ENCODE results near the gene CCR1. TPM values are rescaled to one million over a fixed set of nuclear protein-coding genes. Genes with fewer than 3 reads are reported as not detected.

Gene CCR1
- total and polyA plus RNA-seq, 2 of the 4 experiments (the other 2 are of a cell fraction), result not detected

GRCh38 chr3:46236294-46237054, 28.4 kb upstream of the CCR1 start:
- no peaks in the 10 kb centered on the region for H3K79me1 ChIP-seq (ENCODE audit: low read depth in 1 of 2, low read length in 2 of 2)
- CTCF ChIA-PET, result no interaction called here
- H4K20me1 ChIP-seq (ENCODE audit: insufficient read depth, low read length), result no peaks in the 10 kb centered on the region
- POLR2A ChIA-PET (ENCODE audit: unreplicated experiment), result no interaction called here
- no peak overlapping the region for H4K91ac ChIP-seq (ENCODE audit: insufficient read depth, low read depth, low read length)
- no peak overlapping the region for H3K4ac ChIP-seq (ENCODE audit: low read depth, low read length)
- no peak overlapping the region for H4K5ac ChIP-seq (ENCODE audit: low read depth, low read length)
- H3K9me1 ChIP-seq (ENCODE audit: insufficient read depth, low read length), result no peaks in the 10 kb centered on the region
- no peak overlapping the region for H3K4me3 ChIP-seq (ENCODE audit: insufficient read depth, low read depth, low read length)
- no peak for ATAC-seq (ENCODE audit: low read depth)
- no peak overlapping the region for H3K23ac ChIP-seq (ENCODE audit: low read depth, low read length)
- H3K36me3 ChIP-seq (ENCODE audit: control insufficient read depth, insufficient read depth, low read length), result no peaks in the 10 kb centered on the region
- H2BK20ac ChIP-seq (ENCODE audit: low read depth, low read length), result no peak overlapping the region
- no peak overlapping the region for H2BK120ac ChIP-seq (ENCODE audit: low read depth, low read length)
- H3K4me2 ChIP-seq (ENCODE audit: low read depth, low read length), result no peak overlapping the region
- dilution Hi-C loops (cut with HindIII; ENCODE audit: low sequenced_read_pairs, unreplicated experiment), result no loop called here
- H3K56ac ChIP-seq (ENCODE audit: extremely low read depth, insufficient read depth, low read length), result no peak overlapping the region
- no peak overlapping the region for H3K9ac ChIP-seq (ENCODE audit: low read depth, low read length)
- in situ Hi-C loops (cut with MboI; ENCODE audit: low sequenced_read_pairs), result no loop called here
- DNase-seq, result no peak
- WGBS, 2 experiments (ENCODE audit: extremely low coverage in 2 of 2, insufficient read length in 1 of 2), result 60% methylated on average over 1 of the region's 5 CpGs; no CpG with 5 or more reads in 1 of the 2 experiments
- BruUV-seq (replicated peaks), result no TSS peak
- no peak overlapping the region for H2AK9ac ChIP-seq (replicated peaks; ENCODE audit: low read depth, low read length, poor library complexity)
- H2AFZ ChIP-seq (replicated peaks; ENCODE audit: low read length, poor library complexity), result no peak overlapping the region
- H3K4me1 ChIP-seq (ENCODE audit: control insufficient read depth, insufficient read depth, low read length), result no peaks in the 10 kb centered on the region
- H2AK5ac ChIP-seq (ENCODE audit: low read depth, low read length), result no peak overlapping the region
- H2BK15ac ChIP-seq (ENCODE audit: low read depth, low read length), result no peak overlapping the region
- H4K8ac ChIP-seq (ENCODE audit: low read depth in 2 of 2, low read length in 2 of 2), result no peak overlapping the region
- intact Hi-C loops (cut with micrococcal nuclease), result no loop called here
- H3K27me3 ChIP-seq (ENCODE audit: control insufficient read depth, insufficient read depth, low read length), result peaks cover 31% of the 10 kb centered on the region
- no peak overlapping the region for H3K14ac ChIP-seq (replicated peaks; ENCODE audit: low read depth, low read length)
- H2BK5ac ChIP-seq (ENCODE audit: low read depth, low read length, poor library complexity, severe bottlenecking), result no peak overlapping the region
- no peak overlapping the region for H3K27ac ChIP-seq (ENCODE audit: insufficient read depth, low read length)
- no peak overlapping the region for H3K18ac ChIP-seq (ENCODE audit: low read depth, low read length)
- TF ChIP-seq MAZ (IDR thresholded peaks at IDR 0.05; ENCODE audit: borderline replicate concordance, low read depth, low read length) (no peak), ELK1 (IDR thresholded peaks at IDR 0.05; ENCODE audit: borderline replicate concordance, low read depth, low read length) (no peak), NFE2L2 (IDR thresholded peaks at IDR 0.05; ENCODE audit: low read depth, low read length) (no peak), BHLHE40 (IDR thresholded peaks at IDR 0.05; ENCODE audit: low read depth, low read length) (no peak), POLR2A (IDR thresholded peaks at IDR 0.05; ENCODE audit: low read depth, low read length) (no peak), FOS (IDR thresholded peaks at IDR 0.05; ENCODE audit: low read depth, low read length) (no peak), MXI1 (IDR thresholded peaks at IDR 0.05; ENCODE audit: borderline replicate concordance, low read depth, low read length) (no peak), CHD1 (IDR thresholded peaks at IDR 0.05; ENCODE audit: low read depth, low read length) (no peak), RCOR1 (IDR thresholded peaks at IDR 0.05; ENCODE audit: insufficient replicate concordance, low read length) (no peak), RAD21 (IDR thresholded peaks at IDR 0.05; ENCODE audit: low read length) (no peak), SMC3 (IDR thresholded peaks at IDR 0.05; ENCODE audit: low read depth, low read length) (no peak), USF2 (IDR thresholded peaks at IDR 0.05; ENCODE audit: low read depth, low read length) (no peak), CTCF (conservative IDR thresholded peaks at IDR 0.05; ENCODE audit: low read depth, low read length) (no peak), CEBPB (IDR thresholded peaks at IDR 0.05; ENCODE audit: low read depth, low read length) (no peak), RFX5 (IDR thresholded peaks at IDR 0.05; ENCODE audit: low read depth, low read length) (no peak), MAFK (IDR thresholded peaks at IDR 0.05; ENCODE audit: low read depth, low read length) (no peak)
- no peaks in the 10 kb centered on the region; the same call in 1 of the 2 replicates for H3K9me3 ChIP-seq (ENCODE audit: control insufficient read depth, insufficient read depth, low read length)

All from IMR-90 (cell line).